Umbilical cord (tissue), 2 donors: ENCODE data around the gene KCNMA1. TPM values are rescaled to one million over a fixed set of nuclear protein-coding genes. Genes with fewer than 3 reads are reported as not detected.

Experiments
- DNase-seq: peaks from one replicate; pipeline ENCODE4 v3.0.0-alpha.2; 2015; ENCODE audit warnings: low spot score
- total RNA-seq: library from RNA; depleted of rRNA; stranded (reverse); fragments of >200 nt; gene quantifications from one replicate; pipeline ENCODE4 v1.2.3, GENCODE V29; 2014; ENCODE audit warnings: low replicate concordance; ENCODE audit not compliant: insufficient read depth

The KCNMA1 gene
- total RNA-seq, 1 donor from 2014 or later = 79.2 TPM

- no peak for DNase-seq
These were observed 448.5 kb downstream of the KCNMA1 start for GRCh38 chr10:77189075-77189474.

- peak; percentile 78 for DNase-seq
These were observed 449.1 kb downstream of the KCNMA1 start for GRCh38 chr10:77188521-77188920.

GRCh38 chr10:77188000-77188395 is 449.6 kb downstream of the KCNMA1 start:
- DNase-seq = no peak

GRCh38 chr10:77187376-77187999 is 450.1 kb downstream of the KCNMA1 start:
- no peak for DNase-seq

GRCh38 chr10:77186936-77187335 is 450.7 kb downstream of the KCNMA1 start:
- DNase-seq = no peak

- no peak for DNase-seq
These were observed 451.9 kb downstream of the KCNMA1 start for GRCh38 chr10:77185696-77186095.

GRCh38 chr10:77182803-77183202 is 454.8 kb downstream of the KCNMA1 start:
- no peak for DNase-seq

- no peak for DNase-seq
These were observed 456.8 kb downstream of the KCNMA1 start for GRCh38 chr10:77180794-77181193.

GRCh38 chr10:77180104-77180503 is 457.5 kb downstream of the KCNMA1 start:
- no peak for DNase-seq

GRCh38 chr10:77179015-77179695 is 458.5 kb downstream of the KCNMA1 start:
- peak; percentile 92 for DNase-seq

GRCh38 chr10:77177589-77177988 is 460.0 kb downstream of the KCNMA1 start:
- DNase-seq = no peak

- DNase-seq = no peak
These were observed 460.4 kb downstream of the KCNMA1 start for GRCh38 chr10:77177161-77177560.

GRCh38 chr10:77176232-77176631 is 461.4 kb downstream of the KCNMA1 start:
- no peak for DNase-seq

- no peak for DNase-seq
These were observed 461.9 kb downstream of the KCNMA1 start for GRCh38 chr10:77175631-77176222.

- DNase-seq = peak; percentile 90
These were observed 463.8 kb downstream of the KCNMA1 start for GRCh38 chr10:77173615-77174461.

- DNase-seq = no peak
These were observed 465.5 kb downstream of the KCNMA1 start for GRCh38 chr10:77172086-77172485.

GRCh38 chr10:77168861-77169260 is 468.7 kb downstream of the KCNMA1 start:
- DNase-seq = no peak

GRCh38 chr10:77168161-77168560 is 469.4 kb downstream of the KCNMA1 start:
- DNase-seq = no peak

- DNase-seq = peak; percentile 85
These were observed 472.0 kb downstream of the KCNMA1 start for GRCh38 chr10:77165445-77166208.

GRCh38 chr10:77164616-77165311 is 472.8 kb downstream of the KCNMA1 start:
- peak; percentile 41 for DNase-seq
